GM12878 (cell line): ENCODE results near the gene THTPA. TPM values are rescaled to one million over a fixed set of nuclear protein-coding genes. Genes with fewer than 3 reads are reported as not detected.

ENCODE experiments used
- ATAC-seq: fragments of 200-7000 bp; cut with Tn5 transposase; 3 replicates; pipeline ENCODE4 v1.9.1; 2020; ENCODE audit warnings: mild to moderate bottlenecking, moderate library complexity
- BruUV-seq: library from RNA; stranded (reverse); fragments of 400-500 nt; replicated peaks from 2 replicates; lab custom pipeline; 2021; lab: Mats Ljungman, UMichigan
- CTCF ChIA-PET: fragments of 300-600 bp; sonication (Branson Sonifier 250); formaldehyde crosslinking; extraction: SDS; loops from one replicate; lab custom pipeline; 2021; ENCODE audit warnings: inconsistent platforms; lab: Yijun Ruan, JAX
- POLR2A ChIA-PET: fragments of 350-600 bp; formaldehyde crosslinking; extraction: SDS; loops from one replicate; lab custom pipeline; 2021; ENCODE audit warnings: inconsistent platforms; lab: Charles Lee
- RAD21 ChIA-PET: fragments of 300-600 bp; sonication (Branson Sonifier 250); formaldehyde crosslinking; loops from one replicate; lab custom pipeline; 2023; ENCODE audit warnings: antibody characterized with exemption; ENCODE audit not compliant: unreplicated experiment; lab: Charles Lee
- SMC1A ChIA-PET: fragments of 300-600 bp; sonication (Branson Sonifier 250); formaldehyde crosslinking; loops from one replicate; lab custom pipeline; 2023; ENCODE audit not compliant: unreplicated experiment, uncharacterized antibody; lab: Charles Lee
- DNase-seq: peaks from one replicate; pipeline ENCODE4 v3.0.0-alpha.2; 2011; ENCODE audit warnings: low read depth, low spot score
- FAIRE-seq: peaks from 3 replicates; lab custom pipeline; 2011; peaks lifted over from hg19 to GRCh38; lab: Jason Lieb, UNC
- H2AFZ ChIP-seq: 2 replicates; pipeline ENCODE4 v1.6.0; 2011; ENCODE audit warnings: low read depth, low read length, control low read depth; ENCODE audit not compliant: control insufficient read depth
- H3K27ac ChIP-seq: 2 replicates; pipeline ENCODE4 v1.5.1; 2011; ENCODE audit warnings: control low read depth; ENCODE audit not compliant: control insufficient read depth, insufficient read depth
- H3K27me3 ChIP-seq, 2 experiments: replicated peaks in 1 of 2; 2 replicates each; pipeline versions ENCODE4 v1.6.0 to v1.6.1; 2011; ENCODE audit warnings: low read length in 1 of 2; ENCODE audit not compliant: control insufficient read depth in 2 of 2, insufficient read depth in 2 of 2
- H3K36me3 ChIP-seq, 2 experiments: 2 replicates each; pipeline ENCODE4 v1.5.1; 2011; ENCODE audit warnings: low read length in 1 of 2; ENCODE audit not compliant: control insufficient read depth in 2 of 2, insufficient read depth in 2 of 2
- H3K4me1 ChIP-seq: 2 replicates; pipeline ENCODE4 v1.6.1; 2011; ENCODE audit warnings: mild to moderate bottlenecking, low read length, moderate library complexity, mixed read lengths; ENCODE audit not compliant: control insufficient read depth, insufficient read depth
- H3K4me2 ChIP-seq: 2 replicates; pipeline ENCODE4 v1.6.0; 2011; ENCODE audit warnings: control low read depth; ENCODE audit not compliant: control insufficient read depth, insufficient read depth
- H3K4me3 ChIP-seq: fragments of 200-600 bp; sonication (generic); 2 replicates; pipeline ENCODE4 v1.5.1; 2016
- H3K79me2 ChIP-seq: 2 replicates; pipeline ENCODE4 v1.6.0; 2011; ENCODE audit warnings: low read length; ENCODE audit not compliant: control insufficient read depth, insufficient read depth
- H3K9ac ChIP-seq: 2 replicates; pipeline ENCODE4 v1.8.0; 2011; ENCODE audit warnings: low read length, control low read depth, mixed read lengths; ENCODE audit not compliant: control insufficient read depth, insufficient read depth
- H3K9me3 ChIP-seq: replicated peaks from 3 replicates; pipeline ENCODE4 v1.5.1; 2011; ENCODE audit warnings: mild to moderate bottlenecking, low read length; ENCODE audit not compliant: control insufficient read depth, insufficient read depth
- H4K20me1 ChIP-seq: 2 replicates; pipeline ENCODE4 v1.6.0; 2011; ENCODE audit not compliant: control insufficient read depth, insufficient read depth
- CHD1 ChIP-seq: IDR thresholded peaks from 2 replicates; pipeline ENCODE4 v1.6.1; 2012; ENCODE audit warnings: low read depth, low read length, improper control_type of control experiment
- MXI1 ChIP-seq: fragments of 150-350 bp; IDR thresholded peaks from 2 replicates; pipeline ENCODE4 v1.6.1; 2011; ENCODE audit warnings: low read depth, mild to moderate bottlenecking, inconsistent platforms, low read length, improper control_type of control experiment
- POLR2A ChIP-seq: IDR thresholded peaks from 2 replicates; pipeline ENCODE4 v1.6.1; 2011; ENCODE audit warnings: low read depth, mild to moderate bottlenecking, low read length
- SP1 ChIP-seq: IDR thresholded peaks from one replicate; pipeline ENCODE4 v1.6.1; 2011; ENCODE audit warnings: low read depth, low read length
- WGBS: methylation state at CpG from one replicate; pipeline ENCODE4 v1.1.6; 2016; ENCODE audit warnings: low lambda C conversion rate; ENCODE audit not compliant: insufficient replicate concordance, insufficient coverage; ENCODE audit errors: missing lambda C conversion rate; 5-methylcytosine and 5-hydroxymethylcytosine counted together
- in situ Hi-C: fragments of 300-500 bp; cut with MboI; formaldehyde crosslinking; loops from 9 replicates; pipeline ENCODE4 v1.14.3; 2018; ENCODE audit warnings: mixed read lengths
- intact Hi-C: fragments of 100-400 bp; cut with micrococcal nuclease; formaldehyde crosslinking; loops from one replicate; pipeline ENCODE4 v1.14.2; 2022; ENCODE audit not compliant: unreplicated experiment
- polyA plus RNA-seq, 11 experiments: library from polyadenylated mRNA; depleted of rRNA in 4 of 11; unstranded in 6 of 11; stranded (reverse) in 5 of 11; fragments of >200 nt; fragmentation: Nextera tagmentation in 4 of 11; fragmentation: Illumina TruSeq in 1 of 11; extraction: Ambion mirVana in 4 of 11; extraction: Trizol in 1 of 11; gene quantifications; 1 replicate in 1 of 11; 2 replicates in 10 of 11; pipeline versions ENCODE4 v1.2.1 to v1.2.3, GENCODE V29; 2011 to 2016; ENCODE audit warnings: inconsistent platforms in 2 of 11, missing spikeins in 2 of 11, low read depth in 1 of 11
- total RNA-seq, 4 experiments: library from RNA; depleted of rRNA in 3 of 4; stranded (reverse); fragments of >200 nt in 3 of 4; fragmentation: Illumina TruSeq in 1 of 4; extraction: Trizol in 1 of 4; gene quantifications; 2 replicates each; pipeline versions ENCODE4 v1.2.1 to v1.2.3, GENCODE V29; 2013 to 2021

Gene THTPA
- total and polyA plus RNA-seq, 10 of the 15 experiments (the other 5 are each of a cell fraction or from before 2014, with no cell fraction given): 3.1 to 24.9 (median 12.8) TPM

GRCh38 chr14:23563473-23564180, 7.6 kb downstream of the THTPA start:
- Histone ChIP-seq H3K4me2 (no peak overlapping the region), H4K20me1 (no peaks in the 10 kb centered on the region), H3K4me1 (peaks cover 7% of the 10 kb centered on the region), H3K79me2 (peaks cover 16% of the 10 kb centered on the region), H2AFZ (no peak overlapping the region), H3K36me3 (peaks cover 16 to 23% of the 10 kb centered on the region in 2 experiments)
- CTCF ChIA-PET: interaction anchor here (0.9 to 13.1 kb wide), 11 partner anchors 10 to 241 kb away, joined by 3 to 436 read pairs (median 6); partner anchors contain the start of genes NGDN and ZFHX2
- BruUV-seq: no TSS peak
- DNase-seq: no peak
- WGBS: 79% methylated on average over 14 of the region's 14 CpGs
- SMC1A ChIA-PET: interaction anchor here (1.0 to 9.7 kb wide), 2 partner anchors 85 to 116 kb away, joined by 4 to 124 read pairs; no protein-coding TSS in a partner anchor
- intact Hi-C loops: no loop called here
- POLR2A ChIA-PET: interaction anchor here (1.3 kb wide), 1 partner anchor 85 kb away, joined by 3 read pairs; no protein-coding TSS in a partner anchor
- TF ChIP-seq MXI1 (no peak), POLR2A (peak; percentile 58)
- TF ChIP-seq, all 136 proteins: peak for 1
- no peaks in the 10 kb centered on the region for H3K27me3 ChIP-seq
- no peaks in the 10 kb centered on the region for H3K9me3 ChIP-seq
- RAD21 ChIA-PET: interaction anchor here (0.8 to 1.3 kb wide), 2 partner anchors 84 to 85 kb away, joined by 4 to 6 read pairs; no protein-coding TSS in a partner anchor
- H3K4me3 ChIP-seq: no peak overlapping the region
- H3K27ac ChIP-seq: no peak overlapping the region
- in situ Hi-C loops: no loop called here
- no peak for FAIRE-seq
- no peak for ATAC-seq
- no peak overlapping the region for H3K9ac ChIP-seq

- RAD21 ChIA-PET: no interaction called here
- FAIRE-seq (no peak), DNase-seq (no peak), ATAC-seq (no peak)
- POLR2A ChIA-PET: no interaction called here
- Histone ChIP-seq H3K27me3 (no peaks in the 10 kb centered on the region), H3K4me3 (no peak overlapping the region), H2AFZ (no peak overlapping the region), H3K9ac (no peak overlapping the region), H3K36me3 (peaks cover 15 to 23% of the 10 kb centered on the region in 2 experiments), H3K4me2 (no peak overlapping the region), H3K4me1 (peaks cover 11% of the 10 kb centered on the region), H4K20me1 (no peaks in the 10 kb centered on the region), H3K79me2 (peaks cover 15% of the 10 kb centered on the region), H3K27ac (no peak overlapping the region), H3K9me3 (no peaks in the 10 kb centered on the region)
- 97% methylated on average over 9 of the region's 13 CpGs for WGBS
- intact Hi-C loops: no loop called here
- in situ Hi-C loops: no loop called here
- SMC1A ChIA-PET: interaction anchor here (9.7 kb wide), 1 partner anchor 86 kb away, joined by 124 read pairs; no protein-coding TSS in a partner anchor
- TF ChIP-seq SP1 (no peak), POLR2A (peak; percentile 17; the same call in 1 of the 2 replicates), CHD1 (no peak)
- CTCF ChIA-PET: interaction anchor here (0.6 to 13.1 kb wide), 6 partner anchors 23 to 237 kb away, joined by 3 to 436 read pairs (median 32); partner anchors contain the start of gene NGDN
- no TSS peak for BruUV-seq
Observed at GRCh38 chr14:23564181-23564812, 8.2 kb downstream of the THTPA start.
